Measurements from ENCODE around the gene TAF11L12.

GRCh38 chr5:17655921-17656320 is 45.7 kb downstream of the TAF11L12 start:
- no peak for TF ChIP-seq CTCF (IDR thresholded peaks at IDR 0.05; ENCODE audit: poor library complexity)
- TF ChIP-seq EZH2 (IDR thresholded peaks at IDR 0.05; ENCODE audit: borderline replicate concordance): no peak

Data from hepatocyte (in vitro differentiated cells).